ENCODE data around the gene HAPSTR1.

The HAPSTR1 gene

GRCh38 chr16:9098377-9099090, 7.1 kb downstream of the HAPSTR1 start:
- Histone ChIP-seq H3K27me3 (ENCODE audit: low read depth, low read length) (no peaks in the 10 kb centered on the region), H3K27ac (ENCODE audit: low read length) (no peak overlapping the region), H3K9me3 (ENCODE audit: control insufficient read depth in 1 of 2, low read length in 2 of 2) (no peaks in the 10 kb centered on the region), H3K4me1 (ENCODE audit: control insufficient read depth in 1 of 2, insufficient read depth in 2 of 2, low read length in 2 of 2) (peaks cover 55 to 87% of the 10 kb centered on the region in 2 donors), H3K4me3 (ENCODE audit: low read depth in 1 of 2, low read length in 2 of 2) (no peak overlapping the region), H3K36me3 (ENCODE audit: control insufficient read depth in 1 of 2, insufficient read depth in 2 of 2, low read length in 2 of 2) (peaks cover 7 to 16% of the 10 kb centered on the region in 2 donors)

DNA sequence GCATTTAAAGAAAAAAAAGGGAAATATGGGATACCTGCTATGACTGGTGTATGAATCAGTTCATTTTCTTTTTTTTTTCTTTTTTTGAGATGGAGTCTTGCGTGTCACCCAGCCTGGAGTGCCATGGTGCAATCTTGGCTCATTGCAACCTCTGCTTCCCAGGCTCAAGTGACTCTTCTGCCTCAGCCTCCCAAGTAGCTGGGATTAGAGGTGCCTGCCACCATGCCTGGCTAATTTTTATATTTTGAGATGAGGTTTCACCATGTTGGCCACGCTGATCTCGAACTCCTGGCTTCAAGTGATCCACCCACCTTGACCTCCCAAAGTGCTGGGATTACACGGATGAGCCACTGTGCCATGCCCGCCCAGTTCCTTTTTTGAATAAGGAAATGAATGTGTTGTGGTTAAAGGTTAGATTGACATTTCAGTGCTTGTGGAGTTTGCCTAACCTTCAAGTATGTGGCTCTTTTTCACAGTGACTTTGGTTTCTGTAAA, 7.7 kb downstream of the HAPSTR1 start:
- Histone ChIP-seq H3K4me1 (ENCODE audit: control insufficient read depth in 1 of 2, insufficient read depth in 2 of 2, low read length in 2 of 2) (peaks cover 54 to 84% of the 10 kb centered on the region in 2 donors), H3K27ac (ENCODE audit: low read length) (no peak overlapping the region)

GRCh38 chr16:9102379-9102778, 10.9 kb downstream of the HAPSTR1 start:
- Histone ChIP-seq H3K9me3 (ENCODE audit: control insufficient read depth in 1 of 2, low read length in 2 of 2) (no peaks in the 10 kb centered on the region), H3K4me1 (ENCODE audit: control insufficient read depth in 1 of 2, insufficient read depth in 2 of 2, low read length in 2 of 2) (peaks cover 54 to 79% of the 10 kb centered on the region in 2 donors), H3K4me3 (ENCODE audit: low read depth in 1 of 2, low read length in 2 of 2) (no peak overlapping the region), H3K27me3 (ENCODE audit: low read depth, low read length) (no peaks in the 10 kb centered on the region), H3K36me3 (ENCODE audit: control insufficient read depth in 1 of 2, insufficient read depth in 2 of 2, low read length in 2 of 2) (peaks cover 19 to 43% of the 10 kb centered on the region in 2 donors), H3K27ac (ENCODE audit: low read length) (no peak overlapping the region)

More for the DNA sequence above, 7.7 kb downstream of the HAPSTR1 start:
- Histone ChIP-seq H3K4me3 (ENCODE audit: low read depth in 1 of 2, low read length in 2 of 2) (peak overlapping the region; percentile 12 to 17), H3K36me3 (ENCODE audit: control insufficient read depth in 1 of 2, insufficient read depth in 2 of 2, low read length in 2 of 2) (peaks cover 14 to 21% of the 10 kb centered on the region in 2 donors), H3K27me3 (ENCODE audit: low read depth, low read length) (no peaks in the 10 kb centered on the region), H3K9me3 (ENCODE audit: control insufficient read depth in 1 of 2, low read length in 2 of 2) (no peaks in the 10 kb centered on the region)

GRCh38 chr16:9102943-9103342, 11.5 kb downstream of the HAPSTR1 start:
- no peak overlapping the region for H3K4me3 ChIP-seq (ENCODE audit: low read depth in 1 of 2, low read length in 2 of 2)
- no peak overlapping the region for H3K27ac ChIP-seq (ENCODE audit: low read length)
- H3K36me3 ChIP-seq (ENCODE audit: control insufficient read depth in 1 of 2, insufficient read depth in 2 of 2, low read length in 2 of 2), result peaks cover 25 to 49% of the 10 kb centered on the region in 2 donors
- peaks cover 49 to 79% of the 10 kb centered on the region in 2 donors for H3K4me1 ChIP-seq (ENCODE audit: control insufficient read depth in 1 of 2, insufficient read depth in 2 of 2, low read length in 2 of 2)
- no peaks in the 10 kb centered on the region for H3K27me3 ChIP-seq (ENCODE audit: low read depth, low read length)
- H3K9me3 ChIP-seq (ENCODE audit: control insufficient read depth in 1 of 2, low read length in 2 of 2), result no peaks in the 10 kb centered on the region

GRCh38 chr16:9103546-9103945, 12.1 kb downstream of the HAPSTR1 start:
- H3K4me1 ChIP-seq (ENCODE audit: control insufficient read depth in 1 of 2, insufficient read depth in 2 of 2, low read length in 2 of 2), result peaks cover 45 to 77% of the 10 kb centered on the region in 2 donors
- H3K9me3 ChIP-seq (ENCODE audit: control insufficient read depth in 1 of 2, low read length in 2 of 2), result no peaks in the 10 kb centered on the region
- peaks cover 28 to 51% of the 10 kb centered on the region in 2 donors for H3K36me3 ChIP-seq (ENCODE audit: control insufficient read depth in 1 of 2, insufficient read depth in 2 of 2, low read length in 2 of 2)
- H3K27ac ChIP-seq (ENCODE audit: low read length), result no peak overlapping the region
- H3K27me3 ChIP-seq (ENCODE audit: low read depth, low read length), result no peaks in the 10 kb centered on the region
- H3K4me3 ChIP-seq (ENCODE audit: low read depth in 1 of 2, low read length in 2 of 2), result no peak overlapping the region

DNA sequence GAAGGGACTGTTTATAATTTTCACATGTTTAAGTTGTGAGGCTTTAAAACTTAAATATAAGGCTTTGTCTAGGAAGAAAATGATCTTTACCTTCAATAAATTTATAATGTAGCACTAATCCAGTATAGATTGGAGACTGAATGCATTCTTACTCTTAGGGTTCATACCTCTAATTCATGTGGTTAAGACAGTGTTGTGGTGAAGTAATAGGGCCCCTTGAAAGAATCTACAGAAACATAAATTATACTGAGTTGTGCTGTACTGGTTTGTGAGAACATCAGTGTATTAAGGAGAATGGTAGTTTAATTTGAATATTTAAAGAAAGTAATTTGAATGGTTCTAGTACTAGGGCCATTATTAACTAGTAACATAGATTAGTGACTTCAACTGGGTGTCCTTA, 13.7 kb downstream of the HAPSTR1 start:
- no peak overlapping the region for H3K27ac ChIP-seq (ENCODE audit: low read length)
- H3K27me3 ChIP-seq (ENCODE audit: low read depth, low read length), result no peaks in the 10 kb centered on the region
- peaks cover 34 to 58% of the 10 kb centered on the region in 2 donors for H3K36me3 ChIP-seq (ENCODE audit: control insufficient read depth in 1 of 2, insufficient read depth in 2 of 2, low read length in 2 of 2)
- no peak overlapping the region for H3K4me3 ChIP-seq (ENCODE audit: low read depth in 1 of 2, low read length in 2 of 2)
- no peaks in the 10 kb centered on the region for H3K9me3 ChIP-seq (ENCODE audit: control insufficient read depth in 1 of 2, low read length in 2 of 2)
- peaks cover 39 to 77% of the 10 kb centered on the region in 2 donors for H3K4me1 ChIP-seq (ENCODE audit: control insufficient read depth in 1 of 2, insufficient read depth in 2 of 2, low read length in 2 of 2)

DNA sequence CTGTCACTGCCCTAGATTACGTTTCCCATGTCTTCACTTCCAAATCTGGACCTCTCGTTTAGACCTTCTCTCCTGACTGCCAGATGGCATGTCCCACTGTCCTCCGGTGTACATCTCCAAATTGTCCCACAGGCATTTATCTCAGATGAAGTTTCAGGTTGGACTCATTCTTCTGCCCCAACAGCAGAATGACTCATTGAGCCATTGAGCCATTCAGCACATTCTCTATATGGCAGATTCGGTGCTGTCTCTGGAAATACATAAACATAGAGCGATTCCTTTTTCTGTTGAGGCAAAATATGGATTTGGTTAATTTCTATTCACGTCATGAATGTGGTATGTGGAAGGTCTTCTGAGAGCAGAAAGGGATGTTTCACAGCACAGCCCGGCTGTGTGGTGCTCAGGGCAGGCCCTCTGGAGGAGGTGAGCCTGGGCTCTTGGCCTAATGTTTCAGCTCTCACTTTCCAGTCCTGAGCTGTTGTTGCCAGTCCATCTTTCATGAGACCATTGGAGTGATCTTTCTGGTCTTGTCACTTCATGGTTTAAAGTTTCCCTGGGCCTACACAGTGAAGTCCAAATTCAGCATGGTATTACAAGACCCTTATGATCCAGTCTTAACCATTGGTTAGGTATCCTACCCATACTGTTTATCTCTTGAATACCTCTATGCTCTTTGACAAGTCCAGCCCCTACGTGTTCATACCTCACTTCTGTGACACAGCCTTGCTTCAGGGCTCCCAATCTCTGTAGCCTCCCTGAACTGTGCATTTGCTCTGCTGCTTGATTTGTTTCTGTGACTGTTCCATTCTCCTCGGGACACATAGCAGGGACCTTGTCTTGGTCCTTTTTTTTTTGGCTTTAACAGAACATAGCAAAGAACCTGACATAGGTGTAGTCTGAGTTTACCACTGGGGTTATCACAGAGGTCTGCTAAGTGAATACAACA, 15.9 kb downstream of the HAPSTR1 start:
- Histone ChIP-seq H3K27ac (ENCODE audit: low read length) (no peak overlapping the region), H3K4me1 (ENCODE audit: control insufficient read depth in 1 of 2, insufficient read depth in 2 of 2, low read length in 2 of 2) (peaks cover 30 to 86% of the 10 kb centered on the region in 2 donors), H3K4me3 (ENCODE audit: low read depth in 1 of 2, low read length in 2 of 2) (no peak overlapping the region), H3K36me3 (ENCODE audit: control insufficient read depth in 1 of 2, insufficient read depth in 2 of 2, low read length in 2 of 2) (peaks cover 34 to 50% of the 10 kb centered on the region in 2 donors), H3K9me3 (ENCODE audit: control insufficient read depth in 1 of 2, low read length in 2 of 2) (no peaks in the 10 kb centered on the region), H3K27me3 (ENCODE audit: low read depth, low read length) (no peaks in the 10 kb centered on the region)

- Histone ChIP-seq H3K4me3 (ENCODE audit: low read depth in 1 of 2, low read length in 2 of 2) (peak overlapping the region in 1 of 2 donors; percentile 13), H3K27me3 (ENCODE audit: low read depth, low read length) (no peaks in the 10 kb centered on the region), H3K36me3 (ENCODE audit: control insufficient read depth in 1 of 2, insufficient read depth in 2 of 2, low read length in 2 of 2) (peaks cover 20 to 36% of the 10 kb centered on the region in 2 donors), H3K9me3 (ENCODE audit: control insufficient read depth in 1 of 2, low read length in 2 of 2) (no peaks in the 10 kb centered on the region), H3K27ac (ENCODE audit: low read length) (no peak overlapping the region), H3K4me1 (ENCODE audit: control insufficient read depth in 1 of 2, insufficient read depth in 2 of 2, low read length in 2 of 2) (peaks cover 32 to 92% of the 10 kb centered on the region in 2 donors)
These were observed 17.8 kb downstream of the HAPSTR1 start for GRCh38 chr16:9109255-9109654.

DNA sequence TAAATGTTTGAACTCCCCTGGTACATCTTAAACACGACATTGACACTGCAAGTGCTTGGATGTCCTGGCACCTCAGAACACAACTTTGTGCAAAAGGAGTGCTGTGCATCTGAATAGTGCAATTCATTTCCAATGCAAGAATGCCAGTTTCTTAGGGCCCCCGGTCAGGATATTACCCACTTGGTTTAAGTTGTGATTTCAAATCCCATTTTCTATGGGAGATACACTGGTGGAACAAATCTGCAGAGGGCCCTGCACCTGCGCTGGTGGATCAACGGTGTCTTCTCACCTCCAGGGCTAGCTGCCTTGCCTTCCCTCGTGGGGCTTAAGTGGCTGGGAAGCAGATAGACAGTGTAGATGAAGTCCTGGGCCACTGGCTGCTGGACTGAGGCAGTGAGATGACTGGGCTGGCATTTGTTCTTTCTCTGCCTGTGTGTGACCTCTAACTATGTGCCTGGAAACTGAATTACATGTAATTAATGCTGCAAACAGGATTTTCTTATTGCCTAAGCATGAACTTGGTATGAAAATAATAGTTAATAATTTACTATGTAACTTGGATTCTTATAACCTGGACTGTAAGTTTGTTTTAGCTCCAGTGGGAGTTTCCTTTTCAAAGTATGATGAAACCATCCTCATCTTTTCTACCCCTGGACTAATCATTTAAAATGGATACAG, 20.9 kb downstream of the HAPSTR1 start:
- H3K4me1 ChIP-seq (ENCODE audit: control insufficient read depth in 1 of 2, insufficient read depth in 2 of 2, low read length in 2 of 2), result peaks cover 16 to 77% of the 10 kb centered on the region in 2 donors
- no peak overlapping the region for H3K27ac ChIP-seq (ENCODE audit: low read length)
- H3K27me3 ChIP-seq (ENCODE audit: low read depth, low read length), result no peaks in the 10 kb centered on the region
- peaks cover 29 to 32% of the 10 kb centered on the region in 2 donors for H3K36me3 ChIP-seq (ENCODE audit: control insufficient read depth in 1 of 2, insufficient read depth in 2 of 2, low read length in 2 of 2)
- H3K9me3 ChIP-seq (ENCODE audit: control insufficient read depth in 1 of 2, low read length in 2 of 2), result no peaks in the 10 kb centered on the region
- no peak overlapping the region for H3K4me3 ChIP-seq (ENCODE audit: low read depth in 1 of 2, low read length in 2 of 2)

GRCh38 chr16:9112844-9113186, 21.4 kb downstream of the HAPSTR1 start:
- peaks cover 29 to 33% of the 10 kb centered on the region in 2 donors for H3K36me3 ChIP-seq (ENCODE audit: control insufficient read depth in 1 of 2, insufficient read depth in 2 of 2, low read length in 2 of 2)

DNA sequence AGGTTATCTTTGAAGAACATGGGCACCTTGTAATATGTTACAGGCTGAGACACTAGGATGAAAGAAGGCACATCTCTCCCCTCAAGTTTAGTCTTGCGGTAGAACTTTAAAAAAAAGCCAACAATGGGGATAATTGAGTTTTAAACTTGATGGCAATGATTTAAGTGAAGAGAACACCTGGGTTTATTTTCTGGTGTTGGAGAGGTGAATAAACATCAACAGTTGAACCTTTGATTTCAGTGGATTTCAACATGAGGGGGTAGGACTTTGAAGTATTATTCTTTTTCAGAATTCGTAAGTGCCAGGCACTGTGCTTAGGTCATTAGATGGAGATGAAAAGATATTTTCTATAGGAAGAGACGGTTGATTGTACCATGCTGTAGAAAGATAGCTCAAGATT, 22.3 kb downstream of the HAPSTR1 start:
- Histone ChIP-seq H3K4me1 (ENCODE audit: control insufficient read depth in 1 of 2, insufficient read depth in 2 of 2, low read length in 2 of 2) (peaks cover 13 to 76% of the 10 kb centered on the region in 2 donors), H3K36me3 (ENCODE audit: control insufficient read depth in 1 of 2, insufficient read depth in 2 of 2, low read length in 2 of 2) (peaks cover 24 to 28% of the 10 kb centered on the region in 2 donors), H3K9me3 (ENCODE audit: control insufficient read depth in 1 of 2, low read length in 2 of 2) (no peaks in the 10 kb centered on the region), H3K27me3 (ENCODE audit: low read depth, low read length) (no peaks in the 10 kb centered on the region), H3K27ac (ENCODE audit: low read length) (no peak overlapping the region), H3K4me3 (ENCODE audit: low read depth in 1 of 2, low read length in 2 of 2) (no peak overlapping the region)

More at GRCh38 chr16:9112844-9113186, 21.4 kb downstream of the HAPSTR1 start:
- Histone ChIP-seq H3K4me3 (ENCODE audit: low read depth in 1 of 2, low read length in 2 of 2) (no peak overlapping the region), H3K27ac (ENCODE audit: low read length) (no peak overlapping the region), H3K27me3 (ENCODE audit: low read depth, low read length) (no peaks in the 10 kb centered on the region), H3K9me3 (ENCODE audit: control insufficient read depth in 1 of 2, low read length in 2 of 2) (no peaks in the 10 kb centered on the region), H3K4me1 (ENCODE audit: control insufficient read depth in 1 of 2, insufficient read depth in 2 of 2, low read length in 2 of 2) (peaks cover 16 to 77% of the 10 kb centered on the region in 2 donors)

Measured in muscle layer of duodenum (tissue), 2 donors.